Prostate gland (tissue), 2 donors: ENCODE results near the gene OXT. TPM values are rescaled to one million over a fixed set of nuclear protein-coding genes. Genes with fewer than 3 reads are reported as not detected.

Experiments used
- DNase-seq: peaks from one replicate; pipeline ENCODE4 v3.0.0-alpha.2; 2019; ENCODE audit warnings: low spot score
- H3K27ac ChIP-seq, 2 donors: fragments of 200-600 bp; sonication (generic); 2 replicates each; pipeline ENCODE4 v1.5.1; 2017 to 2019
- H3K27me3 ChIP-seq: fragments of 200-600 bp; sonication (generic); replicated peaks from 2 replicates; pipeline ENCODE4 v1.5.1; 2019; ENCODE audit not compliant: insufficient read depth
- H3K36me3 ChIP-seq, 2 donors: fragments of 200-600 bp; sonication (generic); 1 replicate in 1 of 2; 2 replicates in 1 of 2; pipeline versions ENCODE4 v1.5.1 to v1.8.1; 2017 to 2019
- H3K4me1 ChIP-seq: fragments of 200-600 bp; sonication (generic); replicated peaks from 2 replicates; pipeline ENCODE4 v1.5.1; 2019
- H3K4me3 ChIP-seq, 2 donors: fragments of 200-600 bp; sonication (generic); 2 replicates each; pipeline ENCODE4 v1.5.1; 2017 to 2019
- H3K9me3 ChIP-seq: fragments of 200-600 bp; sonication (generic); 2 replicates; pipeline ENCODE4 v1.5.1; 2017
- POLR2A ChIP-seq: fragments of 450-650 bp; IDR thresholded peaks from one replicate; pipeline ENCODE4 v1.6.1; 2016; ENCODE audit warnings: antibody characterized with exemption, mild to moderate bottlenecking
- POLR2AphosphoS5 ChIP-seq: sonication (generic); formaldehyde crosslinking; IDR thresholded peaks from one replicate; pipeline ENCODE4 v1.6.1; 2017; ENCODE audit warnings: antibody characterized with exemption
- WGBS: methylation state at CpG from one replicate; pipeline ENCODE4 v1.1.5; 2018; 5-methylcytosine and 5-hydroxymethylcytosine counted together
- intact Hi-C: fragments of 100-400 bp; cut with DNase I; formaldehyde crosslinking; loops from one replicate; pipeline ENCODE4 v1.14.2; 2022
- total RNA-seq, 2 donors: library from RNA; depleted of rRNA; stranded (reverse); fragments of >200 nt; gene quantifications; one replicate each; pipeline ENCODE4 v1.1.0, GENCODE V29; 2016
- TF ChIP-seq, protein P1 (sequence below), 4 experiments: fragments of 200-600 bp in 2 of 4; fragments of 450-650 bp in 2 of 4; sonication (generic) in 2 of 4; IDR thresholded peaks; 1 replicate in 3 of 4; 2 replicates in 1 of 4; pipeline ENCODE4 v1.5.1; 2016 to 2019; ENCODE audit warnings: antibody characterized with exemption in 4 of 4, mild to moderate bottlenecking in 2 of 4, moderate library complexity in 2 of 4

OXT gene
- total RNA-seq, 2 donors from 2014 or later, result 9.8 TPM; not detected in 1

DNA sequence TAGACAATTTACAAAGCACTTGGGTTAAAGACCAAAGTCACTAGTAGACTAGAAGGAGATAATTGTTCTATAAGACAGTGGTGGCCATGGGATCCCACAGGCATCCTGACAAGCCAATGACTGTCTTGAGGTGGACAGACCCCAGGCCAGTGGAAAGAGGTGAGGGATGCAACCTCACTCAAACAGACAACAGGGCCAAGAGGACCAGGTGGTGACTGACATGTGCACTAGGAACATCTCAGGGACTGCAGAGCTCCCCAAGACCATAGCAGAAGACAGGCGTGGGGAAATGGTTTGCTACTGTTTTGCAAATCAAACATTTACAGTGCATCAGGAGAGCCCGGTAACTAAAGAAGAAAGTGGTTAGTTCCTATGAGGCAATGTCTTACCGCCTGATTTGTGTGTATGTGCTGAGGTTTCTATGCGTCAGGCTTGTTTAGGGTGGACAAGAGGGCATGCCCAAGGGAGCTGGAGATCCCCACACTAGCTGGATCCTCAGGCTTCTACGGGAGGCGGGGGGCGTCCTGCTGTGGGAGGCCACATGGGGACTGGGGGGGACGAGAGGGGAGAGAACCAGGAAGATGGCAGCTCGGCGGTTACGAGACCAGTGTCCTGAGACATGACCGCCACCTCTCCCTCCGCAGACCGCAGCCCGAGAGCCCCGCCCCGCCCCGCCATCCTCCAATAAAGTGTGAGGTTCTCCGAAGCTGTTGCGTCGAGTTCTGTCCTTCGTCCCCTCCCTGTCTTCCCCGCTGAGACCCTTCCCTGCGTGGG lies 26.2 kb upstream of the OXT start:
- TF ChIP-seq POLR2AphosphoS5, result no peak
- no peak for TF ChIP-seq POLR2A
- TF ChIP-seq, protein P1, sequence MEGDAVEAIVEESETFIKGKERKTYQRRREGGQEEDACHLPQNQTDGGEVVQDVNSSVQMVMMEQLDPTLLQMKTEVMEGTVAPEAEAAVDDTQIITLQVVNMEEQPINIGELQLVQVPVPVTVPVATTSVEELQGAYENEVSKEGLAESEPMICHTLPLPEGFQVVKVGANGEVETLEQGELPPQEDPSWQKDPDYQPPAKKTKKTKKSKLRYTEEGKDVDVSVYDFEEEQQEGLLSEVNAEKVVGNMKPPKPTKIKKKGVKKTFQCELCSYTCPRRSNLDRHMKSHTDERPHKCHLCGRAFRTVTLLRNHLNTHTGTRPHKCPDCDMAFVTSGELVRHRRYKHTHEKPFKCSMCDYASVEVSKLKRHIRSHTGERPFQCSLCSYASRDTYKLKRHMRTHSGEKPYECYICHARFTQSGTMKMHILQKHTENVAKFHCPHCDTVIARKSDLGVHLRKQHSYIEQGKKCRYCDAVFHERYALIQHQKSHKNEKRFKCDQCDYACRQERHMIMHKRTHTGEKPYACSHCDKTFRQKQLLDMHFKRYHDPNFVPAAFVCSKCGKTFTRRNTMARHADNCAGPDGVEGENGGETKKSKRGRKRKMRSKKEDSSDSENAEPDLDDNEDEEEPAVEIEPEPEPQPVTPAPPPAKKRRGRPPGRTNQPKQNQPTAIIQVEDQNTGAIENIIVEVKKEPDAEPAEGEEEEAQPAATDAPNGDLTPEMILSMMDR (IDR thresholded peaks at IDR 0.05), result no peak
- Histone ChIP-seq H3K27ac (peak overlapping the region; percentile 90 to 96), H3K27me3 (no peaks in the 10 kb centered on the region), H3K4me3 (peak overlapping the region; percentile 83 to 93), H3K9me3 (no peaks in the 10 kb centered on the region), H3K4me1 (peaks cover 13% of the 10 kb centered on the region), H3K36me3 (no peaks in the 10 kb centered on the region)
- 2% methylated on average over 24 of the region's 24 CpGs for WGBS
- peak; percentile 74 for DNase-seq
- intact Hi-C loops, result no loop called here

DNA sequence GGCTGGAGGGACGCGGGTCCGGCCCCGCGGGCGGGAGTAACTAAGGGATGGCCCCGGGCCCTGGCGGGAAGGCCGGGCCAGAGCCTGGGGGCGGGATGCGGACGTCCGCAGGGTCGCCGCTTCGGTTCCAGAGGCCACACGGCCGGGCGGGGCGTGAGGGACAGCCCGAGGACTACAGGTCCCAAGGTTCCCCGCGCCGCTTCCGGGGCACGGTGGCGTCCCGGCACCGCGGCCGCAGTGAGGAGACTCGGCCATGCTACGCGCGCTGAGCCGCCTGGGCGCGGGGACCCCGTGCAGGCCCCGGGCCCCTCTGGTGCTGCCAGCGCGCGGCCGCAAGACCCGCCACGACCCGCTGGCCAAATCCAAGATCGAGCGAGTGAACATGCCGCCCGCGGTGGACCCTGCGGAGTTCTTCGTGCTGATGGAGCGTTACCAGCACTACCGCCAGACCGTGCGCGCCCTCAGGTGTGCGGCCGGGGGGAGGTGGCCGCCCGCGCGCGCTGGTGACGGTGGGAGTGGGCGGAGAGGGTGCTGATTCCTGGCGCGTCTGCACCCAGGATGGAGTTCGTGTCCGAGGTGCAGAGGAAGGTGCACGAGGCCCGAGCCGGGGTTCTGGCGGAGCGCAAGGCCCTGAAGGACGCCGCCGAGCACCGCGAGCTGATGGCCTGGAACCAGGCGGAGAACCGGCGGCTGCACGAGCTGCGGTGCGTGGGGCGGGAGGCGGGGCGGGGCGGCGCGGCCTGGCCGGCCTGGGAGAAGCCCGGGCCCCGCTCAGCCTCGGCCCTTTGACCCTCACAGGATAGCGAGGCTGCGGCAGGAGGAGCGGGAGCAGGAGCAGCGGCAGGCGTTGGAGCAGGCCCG lies 25.4 kb upstream of the OXT start, which contains the start of gene MRPS26:
MRPS26 (plus strand) TSS at position 237 of the 861 bp plus-strand sequence; CDS start at position 254, 17 bp downstream.
- peaks cover 13% of the 10 kb centered on the region for H3K4me1 ChIP-seq
- no peaks in the 10 kb centered on the region for H3K36me3 ChIP-seq
- intact Hi-C loops, result no loop called here
- H3K27me3 ChIP-seq, result no peaks in the 10 kb centered on the region
- peak within 1 kb of the TSS; percentile 83 to 93 for H3K4me3 ChIP-seq
- peak within 1 kb of the TSS; percentile 90 to 96 for H3K27ac ChIP-seq
- WGBS, result under 1% methylated on average over 79 of the region's 104 CpGs
- H3K9me3 ChIP-seq, result no peaks in the 10 kb centered on the region
- TF ChIP-seq POLR2A (peak; percentile 55), POLR2AphosphoS5 (peak; percentile 77)
- TF ChIP-seq, protein P1 (IDR thresholded peaks at IDR 0.05), result peak in 2 of 4 experiments; percentile 10 to 13
- peak; percentile 90 for DNase-seq

DNA sequence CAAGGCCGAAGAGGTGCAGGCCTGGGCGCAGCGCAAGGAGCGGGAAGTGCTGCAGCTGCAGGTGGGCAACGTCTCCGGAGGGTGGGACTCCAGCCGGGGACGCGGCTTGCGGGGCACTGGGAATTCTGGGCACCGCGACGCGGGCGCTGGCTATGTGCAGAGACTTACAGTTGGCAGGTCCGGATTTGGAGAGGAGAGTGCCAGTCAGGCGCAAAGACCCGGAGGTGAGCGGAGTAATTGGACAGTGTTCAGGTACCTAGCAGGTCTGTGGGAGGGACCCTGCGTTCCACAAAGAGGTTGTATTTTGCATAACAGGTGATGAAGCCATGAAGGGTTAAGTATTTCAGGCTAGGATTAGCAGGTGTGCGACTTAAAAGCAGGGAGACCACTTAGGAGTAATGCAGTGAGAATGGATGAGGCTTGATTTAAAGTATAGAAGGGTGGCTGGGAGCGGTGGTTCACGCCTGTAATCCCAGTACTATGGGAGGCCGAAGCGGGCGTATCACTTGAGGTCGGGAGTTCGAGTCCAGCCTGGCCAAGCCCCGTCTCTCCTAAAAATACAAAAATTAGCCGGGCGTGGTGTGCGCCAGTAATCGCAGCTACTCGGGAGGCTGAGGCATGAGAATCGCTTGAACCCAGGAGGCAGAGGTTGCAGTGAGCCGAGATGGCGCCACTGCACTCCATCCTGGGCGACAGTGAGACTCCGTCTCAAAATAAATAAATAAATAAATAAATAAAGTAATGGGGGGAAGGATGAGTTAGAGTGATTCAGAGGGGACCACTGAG lies 24.6 kb upstream of the OXT start:
- 34% methylated on average over 38 of the region's 39 CpGs for WGBS
- Histone ChIP-seq H3K36me3 (no peaks in the 10 kb centered on the region), H3K27ac (peak overlapping the region; percentile 90 to 96), H3K4me3 (peak overlapping the region; percentile 83 to 93), H3K9me3 (no peaks in the 10 kb centered on the region), H3K4me1 (peaks cover 8% of the 10 kb centered on the region), H3K27me3 (no peaks in the 10 kb centered on the region)
- intact Hi-C loops, result no loop called here
- TF ChIP-seq, protein P1 (IDR thresholded peaks at IDR 0.05), result no peak
- TF ChIP-seq POLR2A (no peak), POLR2AphosphoS5 (no peak)
- DNase-seq, result peak; percentile 24

DNA sequence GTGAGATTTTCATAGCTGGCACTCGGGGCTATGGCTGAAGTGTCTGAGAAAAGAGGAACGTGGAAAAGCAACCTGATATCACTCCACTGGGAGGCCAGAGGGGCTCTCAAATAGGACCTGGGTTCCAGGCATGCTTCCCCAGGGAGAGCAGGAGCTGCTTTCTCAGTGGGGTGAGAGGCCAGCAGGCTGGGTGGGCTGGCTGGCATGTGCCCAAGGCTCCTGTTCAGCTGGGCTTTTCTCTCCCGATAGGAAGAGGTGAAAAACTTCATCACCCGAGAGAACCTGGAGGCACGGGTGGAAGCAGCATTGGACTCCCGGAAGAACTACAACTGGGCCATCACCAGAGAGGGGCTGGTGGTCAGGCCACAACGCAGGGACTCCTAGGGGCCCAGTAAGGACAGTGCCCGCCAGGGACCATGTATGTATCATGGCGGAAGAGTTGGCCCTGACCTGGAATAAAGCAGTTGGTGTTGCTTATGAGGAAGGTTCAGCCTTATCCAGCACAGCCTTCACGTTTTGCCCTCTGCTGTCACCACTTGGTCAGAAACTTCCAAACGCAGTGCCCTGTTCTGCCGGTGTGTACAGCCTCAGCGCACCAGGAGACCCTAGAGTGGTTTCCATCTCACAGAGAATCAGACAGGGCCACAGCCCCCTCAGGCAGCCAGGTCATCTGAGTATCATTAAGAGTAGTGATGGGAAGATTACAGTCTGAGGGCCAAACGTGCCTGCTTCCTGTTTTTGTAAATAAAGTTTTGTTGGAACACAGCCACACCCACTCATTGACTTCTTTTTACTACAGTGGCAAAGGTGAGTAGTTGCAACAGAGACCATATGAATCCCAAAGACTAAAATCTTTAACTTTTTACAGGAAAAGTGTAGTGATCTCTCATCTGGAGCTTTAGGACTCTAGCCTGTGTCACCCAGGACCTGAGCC lies 23.7 kb upstream of the OXT start:
- intact Hi-C loops, result no loop called here
- no peak for DNase-seq
- Histone ChIP-seq H3K27ac (no peak overlapping the region), H3K4me1 (peaks cover 7% of the 10 kb centered on the region), H3K9me3 (no peaks in the 10 kb centered on the region), H3K27me3 (no peaks in the 10 kb centered on the region), H3K36me3 (no peaks in the 10 kb centered on the region), H3K4me3 (no peak overlapping the region)
- WGBS, result 74% methylated on average over 13 of the region's 14 CpGs
- no peak for TF ChIP-seq POLR2A
- TF ChIP-seq POLR2AphosphoS5, result no peak
- TF ChIP-seq, protein P1 (IDR thresholded peaks at IDR 0.05), result no peak
